Measurements from ENCODE around the gene GRB2. TPM values are rescaled to one million over a fixed set of nuclear protein-coding genes. Genes with fewer than 3 reads are reported as not detected.

The GRB2 gene
- total and polyA plus RNA-seq, 10 of the 15 experiments (the other 5 are each of a cell fraction or from before 2014, with no cell fraction given): 113 to 268 (median 158) TPM

DNA sequence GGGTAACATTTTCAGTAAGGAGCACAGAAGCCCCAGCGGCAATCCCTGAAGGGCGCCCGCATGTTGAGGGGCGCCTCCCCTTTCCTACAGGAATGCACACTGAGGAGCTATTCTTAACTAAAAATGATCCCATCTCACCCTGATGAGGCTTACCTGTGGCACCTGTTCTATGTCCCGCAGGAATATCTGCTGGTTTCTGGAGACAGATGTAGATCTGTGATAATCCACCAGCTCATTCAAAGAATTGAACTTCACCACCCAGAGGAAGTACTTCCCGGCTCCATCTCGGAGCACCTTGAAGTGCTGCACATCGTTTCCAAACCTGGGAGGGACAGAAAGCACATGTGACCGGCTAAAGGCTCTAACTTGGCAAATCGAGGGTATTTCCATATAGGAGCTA lies 84.0 kb downstream of the GRB2 start:
- Histone ChIP-seq H3K4me2 (ENCODE audit: control insufficient read depth, insufficient read depth) (no peak overlapping the region), H3K4me3 (no peak overlapping the region), H3K36me3 (ENCODE audit: control insufficient read depth in 2 of 2, insufficient read depth in 2 of 2, low read length in 1 of 2) (peaks cover 32 to 37% of the 10 kb centered on the region in 2 experiments), H3K79me2 (ENCODE audit: control insufficient read depth, insufficient read depth, low read length) (peaks cover 51% of the 10 kb centered on the region), H3K27ac (ENCODE audit: control insufficient read depth, insufficient read depth) (no peak overlapping the region), H3K9me3 (replicated peaks; ENCODE audit: control insufficient read depth, insufficient read depth, low read length) (no peaks in the 10 kb centered on the region), H3K9ac (ENCODE audit: control insufficient read depth, insufficient read depth, low read length) (no peak overlapping the region), H3K27me3 (replicated peaks in 1 of 2; ENCODE audit: control insufficient read depth in 2 of 2, insufficient read depth in 2 of 2, low read length in 1 of 2) (no peaks in the 10 kb centered on the region), H4K20me1 (ENCODE audit: control insufficient read depth, insufficient read depth) (no peaks in the 10 kb centered on the region), H2AFZ (ENCODE audit: control insufficient read depth, low read depth, low read length) (no peak overlapping the region), H3K4me1 (ENCODE audit: control insufficient read depth, insufficient read depth, low read length) (peaks cover 76% of the 10 kb centered on the region)
- no peak for DNase-seq (ENCODE audit: low read depth, low spot score)
- ChIA-PET RAD21 (ENCODE audit: unreplicated experiment) (interaction anchor here (0.9 to 16.3 kb wide), 13 partner anchors 9 to 91 kb away, joined by 3 to 364 read pairs (median 17); partner anchors contain the start of genes GRB2, MIF4GD and SLC25A19), SMC1A (ENCODE audit: uncharacterized antibody, unreplicated experiment) (interaction anchor here (1.1 to 13.5 kb wide), 13 partner anchors 17 to 91 kb away, joined by 3 to 243 read pairs (median 31); partner anchors contain the start of gene SLC25A19), POLR2A (interaction anchor here (0.6 to 13.4 kb wide), 14 partner anchors 14 to 90 kb away, joined by 3 to 255 read pairs (median 6); partner anchors contain the start of genes GRB2 and SLC25A19), CTCF (interaction anchor here (0.9 to 13.8 kb wide), 15 partner anchors 18 to 328 kb away, joined by 3 to 182 read pairs (median 28); partner anchors contain the start of genes GGA3, GRB2, MIF4GD and MRPS7)
- in situ Hi-C loops (cut with MboI): no loop called here
- no peak for ATAC-seq
- no peak for FAIRE-seq
- BruUV-seq (replicated peaks): no TSS peak
- intact Hi-C loops (cut with micrococcal nuclease; ENCODE audit: unreplicated experiment): loop anchor here (5.0 kb wide), 1 partner anchor 34 kb away; the partner anchor contains the start of gene SLC25A19
- WGBS (ENCODE audit: insufficient coverage, insufficient replicate concordance, low lambda C conversion rate, missing lambda C conversion rate): 82% methylated on average over 10 of the region's 10 CpGs
- no peak for TF ChIP-seq EZH2 (IDR thresholded peaks at IDR 0.05; ENCODE audit: borderline replicate concordance, control insufficient read depth, low read depth, low read length)
- TF ChIP-seq, protein P1, sequence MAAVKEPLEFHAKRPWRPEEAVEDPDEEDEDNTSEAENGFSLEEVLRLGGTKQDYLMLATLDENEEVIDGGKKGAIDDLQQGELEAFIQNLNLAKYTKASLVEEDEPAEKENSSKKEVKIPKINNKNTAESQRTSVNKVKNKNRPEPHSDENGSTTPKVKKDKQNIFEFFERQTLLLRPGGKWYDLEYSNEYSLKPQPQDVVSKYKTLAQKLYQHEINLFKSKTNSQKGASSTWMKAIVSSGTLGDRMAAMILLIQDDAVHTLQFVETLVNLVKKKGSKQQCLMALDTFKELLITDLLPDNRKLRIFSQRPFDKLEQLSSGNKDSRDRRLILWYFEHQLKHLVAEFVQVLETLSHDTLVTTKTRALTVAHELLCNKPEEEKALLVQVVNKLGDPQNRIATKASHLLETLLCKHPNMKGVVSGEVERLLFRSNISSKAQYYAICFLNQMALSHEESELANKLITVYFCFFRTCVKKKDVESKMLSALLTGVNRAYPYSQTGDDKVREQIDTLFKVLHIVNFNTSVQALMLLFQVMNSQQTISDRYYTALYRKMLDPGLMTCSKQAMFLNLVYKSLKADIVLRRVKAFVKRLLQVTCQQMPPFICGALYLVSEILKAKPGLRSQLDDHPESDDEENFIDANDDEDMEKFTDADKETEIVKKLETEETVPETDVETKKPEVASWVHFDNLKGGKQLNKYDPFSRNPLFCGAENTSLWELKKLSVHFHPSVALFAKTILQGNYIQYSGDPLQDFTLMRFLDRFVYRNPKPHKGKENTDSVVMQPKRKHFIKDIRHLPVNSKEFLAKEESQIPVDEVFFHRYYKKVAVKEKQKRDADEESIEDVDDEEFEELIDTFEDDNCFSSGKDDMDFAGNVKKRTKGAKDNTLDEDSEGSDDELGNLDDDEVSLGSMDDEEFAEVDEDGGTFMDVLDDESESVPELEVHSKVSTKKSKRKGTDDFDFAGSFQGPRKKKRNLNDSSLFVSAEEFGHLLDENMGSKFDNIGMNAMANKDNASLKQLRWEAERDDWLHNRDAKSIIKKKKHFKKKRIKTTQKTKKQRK (IDR thresholded peaks at IDR 0.05; ENCODE audit: low read depth, low read length): no peak
- no peak for TF ChIP-seq RELA (IDR thresholded peaks at IDR 0.05; ENCODE audit: borderline replicate concordance, partially characterized antibody)
- no peak for TF ChIP-seq TCF12 (IDR thresholded peaks at IDR 0.05; ENCODE audit: low read depth, low read length)
- no peak for TF ChIP-seq ZNF622 (IDR thresholded peaks at IDR 0.05)
- TF ChIP-seq MYB (IDR thresholded peaks at IDR 0.05; ENCODE audit: borderline replicate concordance, low read depth, low read length): no peak
- no peak for TF ChIP-seq RB1 (IDR thresholded peaks at IDR 0.05; ENCODE audit: borderline replicate concordance)
- TF ChIP-seq, protein P2, sequence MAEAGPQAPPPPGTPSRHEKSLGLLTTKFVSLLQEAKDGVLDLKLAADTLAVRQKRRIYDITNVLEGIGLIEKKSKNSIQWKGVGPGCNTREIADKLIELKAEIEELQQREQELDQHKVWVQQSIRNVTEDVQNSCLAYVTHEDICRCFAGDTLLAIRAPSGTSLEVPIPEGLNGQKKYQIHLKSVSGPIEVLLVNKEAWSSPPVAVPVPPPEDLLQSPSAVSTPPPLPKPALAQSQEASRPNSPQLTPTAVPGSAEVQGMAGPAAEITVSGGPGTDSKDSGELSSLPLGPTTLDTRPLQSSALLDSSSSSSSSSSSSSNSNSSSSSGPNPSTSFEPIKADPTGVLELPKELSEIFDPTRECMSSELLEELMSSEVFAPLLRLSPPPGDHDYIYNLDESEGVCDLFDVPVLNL (IDR thresholded peaks at IDR 0.05; ENCODE audit: low read depth, low read length): no peak
- TF ChIP-seq TBL1XR1 (IDR thresholded peaks at IDR 0.05; ENCODE audit: low read depth, low read length): no peak
- TF ChIP-seq, protein P3, sequence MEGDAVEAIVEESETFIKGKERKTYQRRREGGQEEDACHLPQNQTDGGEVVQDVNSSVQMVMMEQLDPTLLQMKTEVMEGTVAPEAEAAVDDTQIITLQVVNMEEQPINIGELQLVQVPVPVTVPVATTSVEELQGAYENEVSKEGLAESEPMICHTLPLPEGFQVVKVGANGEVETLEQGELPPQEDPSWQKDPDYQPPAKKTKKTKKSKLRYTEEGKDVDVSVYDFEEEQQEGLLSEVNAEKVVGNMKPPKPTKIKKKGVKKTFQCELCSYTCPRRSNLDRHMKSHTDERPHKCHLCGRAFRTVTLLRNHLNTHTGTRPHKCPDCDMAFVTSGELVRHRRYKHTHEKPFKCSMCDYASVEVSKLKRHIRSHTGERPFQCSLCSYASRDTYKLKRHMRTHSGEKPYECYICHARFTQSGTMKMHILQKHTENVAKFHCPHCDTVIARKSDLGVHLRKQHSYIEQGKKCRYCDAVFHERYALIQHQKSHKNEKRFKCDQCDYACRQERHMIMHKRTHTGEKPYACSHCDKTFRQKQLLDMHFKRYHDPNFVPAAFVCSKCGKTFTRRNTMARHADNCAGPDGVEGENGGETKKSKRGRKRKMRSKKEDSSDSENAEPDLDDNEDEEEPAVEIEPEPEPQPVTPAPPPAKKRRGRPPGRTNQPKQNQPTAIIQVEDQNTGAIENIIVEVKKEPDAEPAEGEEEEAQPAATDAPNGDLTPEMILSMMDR (IDR thresholded peaks at IDR 0.05 in 2 of 3, conservative IDR thresholded peaks at IDR 0.05 in 1 of 3; ENCODE audit: control insufficient read depth in 2 of 3, extremely low read depth in 1 of 3, insufficient read depth in 1 of 3, low read depth in 3 of 3, low read length in 3 of 3): no peak
- TF ChIP-seq MEF2B (IDR thresholded peaks at IDR 0.05; ENCODE audit: partially characterized antibody, poor library complexity, severe bottlenecking): no peak
- TF ChIP-seq, protein P4, sequence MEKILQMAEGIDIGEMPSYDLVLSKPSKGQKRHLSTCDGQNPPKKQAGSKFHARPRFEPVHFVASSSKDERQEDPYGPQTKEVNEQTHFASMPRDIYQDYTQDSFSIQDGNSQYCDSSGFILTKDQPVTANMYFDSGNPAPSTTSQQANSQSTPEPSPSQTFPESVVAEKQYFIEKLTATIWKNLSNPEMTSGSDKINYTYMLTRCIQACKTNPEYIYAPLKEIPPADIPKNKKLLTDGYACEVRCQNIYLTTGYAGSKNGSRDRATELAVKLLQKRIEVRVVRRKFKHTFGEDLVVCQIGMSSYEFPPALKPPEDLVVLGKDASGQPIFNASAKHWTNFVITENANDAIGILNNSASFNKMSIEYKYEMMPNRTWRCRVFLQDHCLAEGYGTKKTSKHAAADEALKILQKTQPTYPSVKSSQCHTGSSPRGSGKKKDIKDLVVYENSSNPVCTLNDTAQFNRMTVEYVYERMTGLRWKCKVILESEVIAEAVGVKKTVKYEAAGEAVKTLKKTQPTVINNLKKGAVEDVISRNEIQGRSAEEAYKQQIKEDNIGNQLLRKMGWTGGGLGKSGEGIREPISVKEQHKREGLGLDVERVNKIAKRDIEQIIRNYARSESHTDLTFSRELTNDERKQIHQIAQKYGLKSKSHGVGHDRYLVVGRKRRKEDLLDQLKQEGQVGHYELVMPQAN (conservative IDR thresholded peaks at IDR 0.05): no peak
- TF ChIP-seq, protein P5, sequence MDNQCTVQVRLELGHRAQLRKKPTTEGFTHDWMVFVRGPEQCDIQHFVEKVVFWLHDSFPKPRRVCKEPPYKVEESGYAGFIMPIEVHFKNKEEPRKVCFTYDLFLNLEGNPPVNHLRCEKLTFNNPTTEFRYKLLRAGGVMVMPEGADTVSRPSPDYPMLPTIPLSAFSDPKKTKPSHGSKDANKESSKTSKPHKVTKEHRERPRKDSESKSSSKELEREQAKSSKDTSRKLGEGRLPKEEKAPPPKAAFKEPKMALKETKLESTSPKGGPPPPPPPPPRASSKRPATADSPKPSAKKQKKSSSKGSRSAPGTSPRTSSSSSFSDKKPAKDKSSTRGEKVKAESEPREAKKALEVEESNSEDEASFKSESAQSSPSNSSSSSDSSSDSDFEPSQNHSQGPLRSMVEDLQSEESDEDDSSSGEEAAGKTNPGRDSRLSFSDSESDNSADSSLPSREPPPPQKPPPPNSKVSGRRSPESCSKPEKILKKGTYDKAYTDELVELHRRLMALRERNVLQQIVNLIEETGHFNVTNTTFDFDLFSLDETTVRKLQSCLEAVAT (IDR thresholded peaks at IDR 0.05): no peak

Data from GM12878 (cell line).